K562 (cell line): ENCODE data around the gene OLFML1. TPM values are rescaled to one million over a fixed set of nuclear protein-coding genes. Genes with fewer than 3 reads are reported as not detected.

Experiments used
- ATAC-seq: fragments of 200-7000 bp; cut with Tn5 transposase; 3 replicates; pipeline ENCODE4 v1.9.1; 2020; ENCODE audit warnings: moderate library complexity
- BruUV-seq: library from RNA; stranded (reverse); fragments of 400-500 nt; replicated peaks from 2 replicates; lab custom pipeline; 2021; lab: Mats Ljungman, UMichigan
- CTCF ChIA-PET: fragments of 300-600 bp; formaldehyde crosslinking; extraction: SDS; loops from one replicate; lab custom pipeline; 2021; ENCODE audit warnings: low intra/inter-chr PET ratio; lab: Yijun Ruan, JAX
- POLR2A ChIA-PET: fragments of 300-600, 350-650 bp; sonication (Branson Sonifier 250); formaldehyde crosslinking; extraction: SDS; loops from one replicate; lab custom pipeline; 2021; ENCODE audit warnings: antibody characterized with exemption, inconsistent platforms; lab: Yijun Ruan, JAX
- DNase-seq, 4 experiments: peaks; one replicate each; pipeline versions ENCODE4 v3.0.0 to v3.0.0-alpha.2; 2011 to 2018; ENCODE audit warnings: low spot score in 3 of 4, mixed read lengths in 3 of 4; ENCODE audit errors: extremely low read depth in 1 of 4
- FAIRE-seq: peaks from 2 replicates; lab custom pipeline; 2011; peaks lifted over from hg19 to GRCh38; lab: Jason Lieb, UNC
- H2AFZ ChIP-seq: 2 replicates; pipeline ENCODE4 v1.6.0; 2011; ENCODE audit warnings: low read depth, low read length, control low read depth, inconsistent platforms
- H3K27ac ChIP-seq: fragments of 200-600 bp; 3 replicates; pipeline ENCODE4 v1.8.0; 2011; ENCODE audit warnings: low read depth, mild to moderate bottlenecking, control low read depth, inconsistent platforms, low read length, moderate library complexity, mixed read lengths; ENCODE audit errors: extremely low read depth
- H3K27me3 ChIP-seq, 2 experiments: fragments of 300-600 bp in 1 of 2; 2 replicates in 1 of 2; 3 replicates in 1 of 2; pipeline versions ENCODE4 v1.6.0 to v1.8.0; 2011; ENCODE audit warnings: inconsistent platforms in 2 of 2, low read length in 2 of 2, mild to moderate bottlenecking in 1 of 2, mixed read lengths in 1 of 2, moderate library complexity in 1 of 2; ENCODE audit not compliant: control insufficient read depth in 2 of 2, insufficient read depth in 2 of 2
- H3K36me3 ChIP-seq: fragments of 300-600 bp; 3 replicates; pipeline ENCODE4 v1.8.0; 2011; ENCODE audit warnings: mild to moderate bottlenecking, low read length, inconsistent platforms; ENCODE audit not compliant: control insufficient read depth, insufficient read depth
- H3K4me1 ChIP-seq, 2 experiments: fragments of 200-600 bp in 1 of 2; replicated peaks in 1 of 2; 2 replicates in 1 of 2; 3 replicates in 1 of 2; pipeline versions ENCODE4 v1.5.1 to v1.8.0; 2011; ENCODE audit warnings: inconsistent platforms in 2 of 2, low read length in 2 of 2, mild to moderate bottlenecking in 1 of 2, mixed read lengths in 1 of 2, moderate library complexity in 1 of 2; ENCODE audit not compliant: control insufficient read depth in 2 of 2, insufficient read depth in 2 of 2
- H3K4me2 ChIP-seq: 2 replicates; pipeline ENCODE4 v1.6.1; 2011; ENCODE audit warnings: low read length, control low read depth, inconsistent platforms, mixed read lengths; ENCODE audit not compliant: insufficient read depth
- H3K4me3 ChIP-seq: fragments of 200-600 bp; sonication (generic), shearing (Covaris generic); 2 replicates; pipeline ENCODE4 v1.5.1; 2016; ENCODE audit warnings: control low read depth, inconsistent platforms
- H3K79me2 ChIP-seq: fragments of 200-600 bp; 3 replicates; pipeline ENCODE4 v1.8.0; 2011; ENCODE audit warnings: low read length, inconsistent platforms; ENCODE audit not compliant: control insufficient read depth, insufficient read depth
- H3K9ac ChIP-seq, 2 experiments: 2 replicates each; pipeline versions ENCODE4 v1.6.0 to v1.6.1; 2011; ENCODE audit warnings: low read depth in 2 of 2, low read length in 2 of 2, control low read depth in 1 of 2, inconsistent platforms in 1 of 2, mild to moderate bottlenecking in 1 of 2, mixed read lengths in 1 of 2; ENCODE audit not compliant: insufficient read depth in 1 of 2
- H3K9me1 ChIP-seq: one replicate; pipeline ENCODE4 v1.6.0; 2011; ENCODE audit warnings: inconsistent platforms, mild to moderate bottlenecking, low read length, moderate library complexity; ENCODE audit not compliant: control insufficient read depth, insufficient read depth
- H3K9me3 ChIP-seq: replicated peaks from 2 replicates; pipeline ENCODE4 v1.5.1; 2011; ENCODE audit warnings: low read depth, low read length, inconsistent platforms; ENCODE audit not compliant: control insufficient read depth, insufficient read depth
- H4K20me1 ChIP-seq: replicated peaks from 2 replicates; pipeline ENCODE4 v1.6.1; 2011; ENCODE audit warnings: low read length, inconsistent platforms, mixed read lengths; ENCODE audit not compliant: control insufficient read depth, insufficient read depth
- ARID1B ChIP-seq: fragments of 450-650 bp; IDR thresholded peaks from 2 replicates; pipeline ENCODE4 v1.6.1; 2016; ENCODE audit warnings: antibody characterized with exemption, mild to moderate bottlenecking, inconsistent platforms
- COPS2 ChIP-seq: fragments of 450-650 bp; conservative IDR thresholded peaks from 2 replicates; pipeline ENCODE4 v1.6.1; 2016; ENCODE audit warnings: mild to moderate bottlenecking, moderate library complexity
- KLF13 ChIP-seq: fragments of 450-650 bp; IDR thresholded peaks from 2 replicates; pipeline ENCODE4 v1.6.1; 2016; ENCODE audit warnings: missing genetic modification characterization, low read depth, mild to moderate bottlenecking, missing compliant biosample characterization, moderate library complexity, borderline replicate concordance
- RBM22 ChIP-seq: fragments of 200-400 bp; formaldehyde crosslinking; IDR thresholded peaks from 2 replicates; pipeline ENCODE4 v1.6.1; 2018; ENCODE audit warnings: low read length, low read depth; ENCODE audit not compliant: poor library complexity, severe bottlenecking
- ZHX1 ChIP-seq: fragments of 150-350 bp; conservative IDR thresholded peaks from 2 replicates; pipeline ENCODE4 v1.6.1; 2014; ENCODE audit warnings: low read length
- WGBS: fragments of 100-300 bp; shearing (Covaris generic); methylation state at CpG from one replicate; pipeline ENCODE4 v1.1.6; 2016; ENCODE audit warnings: low coverage, mixed read lengths; ENCODE audit not compliant: insufficient coverage; ENCODE audit errors: missing lambda C conversion rate; 5-methylcytosine and 5-hydroxymethylcytosine counted together
- in situ Hi-C: fragments of 300-500 bp; cut with MboI; formaldehyde crosslinking; loops from 4 replicates; pipeline ENCODE4 v1.15.0; 2018; ENCODE audit warnings: inconsistent platforms, mixed read lengths
- intact Hi-C: fragments of 100-400 bp; cut with micrococcal nuclease; formaldehyde crosslinking; loops from 2 replicates; pipeline ENCODE4 v1.14.2; 2022
- polyA plus RNA-seq, 8 experiments: library from polyadenylated mRNA; depleted of rRNA in 4 of 8; stranded (reverse) in 5 of 8; unstranded in 3 of 8; fragments of >200 nt; fragmentation: Nextera tagmentation in 2 of 8; fragmentation: Illumina TruSeq in 1 of 8; extraction: Ambion mirVana in 2 of 8; extraction: Trizol in 1 of 8; gene quantifications; 2 replicates each; pipeline versions ENCODE4 v1.2.1 to v1.2.3, GENCODE V29; 2011 to 2014; ENCODE audit warnings: inconsistent platforms in 1 of 8, missing spikeins in 1 of 8
- total RNA-seq, 7 experiments: library from RNA; depleted of rRNA in 6 of 7; stranded (reverse); fragments of >200 nt in 6 of 7; fragmentation: Illumina TruSeq in 2 of 7; extraction: Trizol in 2 of 7; gene quantifications; 2 replicates each; pipeline versions ENCODE4 v1.2.1 to v1.2.3, GENCODE V29; 2011 to 2021; ENCODE audit warnings: low replicate concordance in 1 of 7
- TF ChIP-seq, protein P1 (sequence below): fragments of 450-650 bp; formaldehyde crosslinking; IDR thresholded peaks from 2 replicates; pipeline ENCODE4 v1.4.0; 2022; ENCODE audit warnings: missing genetic modification characterization
- TF ChIP-seq, protein P2 (sequence below), 2 experiments: fragments of 450-650 bp in 1 of 2; sonication (generic) in 1 of 2; formaldehyde crosslinking in 1 of 2; IDR thresholded peaks; 2 replicates each; pipeline versions ENCODE4 v1.7.1 to v1.9.0; 2016 to 2022; ENCODE audit warnings: inconsistent platforms in 1 of 2, mild to moderate bottlenecking in 1 of 2, missing genetic modification reagents in 1 of 2

The OLFML1 gene
- total and polyA plus RNA-seq, 9 of the 15 experiments (the other 6 are each of a cell fraction or from before 2014, with no cell fraction given): not detected

- TF ChIP-seq RBM22: no peak
Measured at GRCh38 chr11:7488681-7489080, 3.4 kb downstream of the OLFML1 start (continued).

GRCh38 chr11:7489376-7489775 lies 4.1 kb downstream of the OLFML1 start:
- no peaks in the 10 kb centered on the region for H3K9me3 ChIP-seq
- in situ Hi-C loops: no loop called here
- H3K4me3 ChIP-seq: no peak overlapping the region
- H4K20me1 ChIP-seq: no peaks in the 10 kb centered on the region; the same call in 1 of the 2 replicates
- BruUV-seq: no TSS peak
- H3K4me1 ChIP-seq: peaks cover 0 to 1% of the 10 kb centered on the region in 2 experiments; a peak in 2 of 5 replicates
- WGBS: 0% methylated on average over 2 of the region's 2 CpGs
- no peak overlapping the region for H3K9ac ChIP-seq
- DNase-seq: no peak
- no peak overlapping the region for H3K4me2 ChIP-seq
- FAIRE-seq: no peak
- peaks cover 4 to 21% of the 10 kb centered on the region in 2 experiments; a peak in 3 of 5 replicates for H3K27me3 ChIP-seq
- H3K27ac ChIP-seq: no peak overlapping the region
- H2AFZ ChIP-seq: no peak overlapping the region
- no peaks in the 10 kb centered on the region for H3K79me2 ChIP-seq
- POLR2A ChIA-PET: no interaction called here
- CTCF ChIA-PET: no interaction called here
- H3K9me1 ChIP-seq: no peaks in the 10 kb centered on the region
- no peaks in the 10 kb centered on the region for H3K36me3 ChIP-seq
- intact Hi-C loops: no loop called here
- ATAC-seq: no peak
- no peak for TF ChIP-seq KLF13 (tag)
- no peak for TF ChIP-seq ZHX1
- TF ChIP-seq ARID1B: no peak
- TF ChIP-seq, protein P1, sequence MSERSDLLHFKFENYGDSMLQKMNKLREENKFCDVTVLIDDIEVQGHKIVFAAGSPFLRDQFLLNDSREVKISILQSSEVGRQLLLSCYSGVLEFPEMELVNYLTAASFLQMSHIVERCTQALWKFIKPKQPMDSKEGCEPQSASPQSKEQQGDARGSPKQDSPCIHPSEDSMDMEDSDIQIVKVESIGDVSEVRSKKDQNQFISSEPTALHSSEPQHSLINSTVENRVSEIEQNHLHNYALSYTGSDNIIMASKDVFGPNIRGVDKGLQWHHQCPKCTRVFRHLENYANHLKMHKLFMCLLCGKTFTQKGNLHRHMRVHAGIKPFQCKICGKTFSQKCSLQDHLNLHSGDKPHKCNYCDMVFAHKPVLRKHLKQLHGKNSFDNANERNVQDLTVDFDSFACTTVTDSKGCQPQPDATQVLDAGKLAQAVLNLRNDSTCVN (CRISPR knock-in tag): no peak
- TF ChIP-seq, protein P2, sequence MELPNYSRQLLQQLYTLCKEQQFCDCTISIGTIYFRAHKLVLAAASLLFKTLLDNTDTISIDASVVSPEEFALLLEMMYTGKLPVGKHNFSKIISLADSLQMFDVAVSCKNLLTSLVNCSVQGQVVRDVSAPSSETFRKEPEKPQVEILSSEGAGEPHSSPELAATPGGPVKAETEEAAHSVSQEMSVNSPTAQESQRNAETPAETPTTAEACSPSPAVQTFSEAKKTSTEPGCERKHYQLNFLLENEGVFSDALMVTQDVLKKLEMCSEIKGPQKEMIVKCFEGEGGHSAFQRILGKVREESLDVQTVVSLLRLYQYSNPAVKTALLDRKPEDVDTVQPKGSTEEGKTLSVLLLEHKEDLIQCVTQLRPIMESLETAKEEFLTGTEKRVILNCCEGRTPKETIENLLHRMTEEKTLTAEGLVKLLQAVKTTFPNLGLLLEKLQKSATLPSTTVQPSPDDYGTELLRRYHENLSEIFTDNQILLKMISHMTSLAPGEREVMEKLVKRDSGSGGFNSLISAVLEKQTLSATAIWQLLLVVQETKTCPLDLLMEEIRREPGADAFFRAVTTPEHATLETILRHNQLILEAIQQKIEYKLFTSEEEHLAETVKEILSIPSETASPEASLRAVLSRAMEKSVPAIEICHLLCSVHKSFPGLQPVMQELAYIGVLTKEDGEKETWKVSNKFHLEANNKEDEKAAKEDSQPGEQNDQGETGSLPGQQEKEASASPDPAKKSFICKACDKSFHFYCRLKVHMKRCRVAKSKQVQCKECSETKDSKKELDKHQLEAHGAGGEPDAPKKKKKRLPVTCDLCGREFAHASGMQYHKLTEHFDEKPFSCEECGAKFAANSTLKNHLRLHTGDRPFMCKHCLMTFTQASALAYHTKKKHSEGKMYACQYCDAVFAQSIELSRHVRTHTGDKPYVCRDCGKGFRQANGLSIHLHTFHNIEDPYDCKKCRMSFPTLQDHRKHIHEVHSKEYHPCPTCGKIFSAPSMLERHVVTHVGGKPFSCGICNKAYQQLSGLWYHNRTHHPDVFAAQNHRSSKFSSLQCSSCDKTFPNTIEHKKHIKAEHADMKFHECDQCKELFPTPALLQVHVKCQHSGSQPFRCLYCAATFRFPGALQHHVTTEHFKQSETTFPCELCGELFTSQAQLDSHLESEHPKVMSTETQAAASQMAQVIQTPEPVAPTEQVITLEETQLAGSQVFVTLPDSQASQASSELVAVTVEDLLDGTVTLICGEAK (IDR thresholded peaks at IDR 0.05): no peak
- TF ChIP-seq, protein P2 (CRISPR knock-in tag; IDR thresholded peaks at IDR 0.05): no peak
- TF ChIP-seq COPS2: no peak
